Neural progenitor cell (in vitro differentiated cells): Measurements from ENCODE around the gene SPOPL. TPM values are rescaled to one million over a fixed set of nuclear protein-coding genes. Genes with fewer than 3 reads are reported as not detected.

Source experiments
- DNase-seq: peaks from one replicate; pipeline ENCODE4 v3.0.0-alpha.2; 2016; ENCODE audit warnings: low spot score
- H2AFZ ChIP-seq: fragments of 200-600 bp; sonication (generic); replicated peaks from 2 replicates; pipeline ENCODE4 v1.6.1; 2016; ENCODE audit warnings: antibody characterized with exemption
- H3F3A ChIP-seq: fragments of 200-600 bp; sonication (generic); 2 replicates; pipeline ENCODE4 v1.6.1; 2016; ENCODE audit warnings: antibody characterized with exemption, low read depth
- H3K27ac ChIP-seq: fragments of 200-600 bp; sonication (generic); 2 replicates; pipeline ENCODE4 v1.5.1; 2016; ENCODE audit warnings: mild to moderate bottlenecking
- H3K27me3 ChIP-seq: fragments of 200-600 bp; sonication (generic); 2 replicates; pipeline ENCODE4 v1.6.1; 2016; ENCODE audit warnings: mild to moderate bottlenecking, moderate library complexity
- H3K36me3 ChIP-seq: fragments of 200-600 bp; sonication (generic); 2 replicates; pipeline ENCODE4 v1.5.1; 2016
- H3K4me1 ChIP-seq: fragments of 200-600 bp; sonication (generic); 2 replicates; pipeline ENCODE4 v1.6.1; 2016; ENCODE audit warnings: mixed run types
- H3K4me2 ChIP-seq: fragments of 200-600 bp; sonication (generic); 2 replicates; pipeline ENCODE4 v1.6.1; 2016
- H3K4me3 ChIP-seq: fragments of 200-600 bp; sonication (generic); 2 replicates; pipeline ENCODE4 v1.5.1; 2016
- H3K79me2 ChIP-seq: fragments of 200-600 bp; sonication (generic); 2 replicates; pipeline ENCODE4 v1.6.1; 2016; ENCODE audit warnings: low read depth
- H3K9ac ChIP-seq: fragments of 200-600 bp; sonication (generic); 2 replicates; pipeline ENCODE4 v1.6.1; 2016
- H3K9me3 ChIP-seq: fragments of 200-600 bp; sonication (generic); 2 replicates; pipeline ENCODE4 v1.5.1; 2016; ENCODE audit warnings: low read depth
- H4K20me1 ChIP-seq: fragments of 200-600 bp; sonication (generic); 2 replicates; pipeline ENCODE4 v1.6.1; 2016; ENCODE audit warnings: low read depth
- H3K27ac Mint-ChIP-seq: 3 replicates; pipeline ENCODE4 v1.8.0; 2021; ENCODE audit warnings: mixed read lengths
- H3K27me3 Mint-ChIP-seq: 2 replicates; pipeline ENCODE4 v1.8.0; 2022; ENCODE audit warnings: low read depth, mild to moderate bottlenecking, inconsistent platforms, moderate library complexity, mixed read lengths; ENCODE audit not compliant: insufficient read depth
- H3K36me3 Mint-ChIP-seq: 3 replicates; pipeline ENCODE4 v1.8.0; 2021; ENCODE audit warnings: mixed read lengths
- H3K4me1 Mint-ChIP-seq: 3 replicates; pipeline ENCODE4 v1.8.0; 2021; ENCODE audit warnings: mixed read lengths
- H3K4me3 Mint-ChIP-seq: 3 replicates; pipeline ENCODE4 v1.8.0; 2021; ENCODE audit warnings: mild to moderate bottlenecking, moderate library complexity, mixed read lengths
- H3K9me3 Mint-ChIP-seq: 3 replicates; pipeline ENCODE4 v1.8.0; 2020; ENCODE audit warnings: mixed read lengths
- CTCF ChIP-seq: fragments of 200-600 bp; sonication (generic); IDR thresholded peaks from 2 replicates; pipeline ENCODE4 v1.5.1; 2017; ENCODE audit warnings: antibody characterized with exemption, mild to moderate bottlenecking
- EZH2 ChIP-seq: fragments of 200-600 bp; sonication (generic); IDR thresholded peaks from 2 replicates; pipeline ENCODE4 v1.6.1; 2017; ENCODE audit warnings: antibody characterized with exemption, mild to moderate bottlenecking, moderate library complexity
- EZH2phosphoT487 ChIP-seq: fragments of 200-600 bp; sonication (generic); IDR thresholded peaks from 2 replicates; pipeline ENCODE4 v1.6.1; 2017; ENCODE audit warnings: antibody characterized with exemption
- total RNA-seq: library from RNA; depleted of rRNA; stranded (reverse); fragments of >200 nt; gene quantifications from 2 replicates; pipeline ENCODE4 v1.2.3, GENCODE V29; 2015; ENCODE audit warnings: low replicate concordance

SPOPL gene
- total RNA-seq, 1 donor from 2014 or later = 19.8 TPM

GRCh38 chr2:138502255-138503086, 901 bp downstream of the SPOPL start:
- Mint-ChIP-seq H3K4me3 (peak overlapping the region; percentile 99), H3K4me1 (peaks cover 15% of the 10 kb centered on the region), H3K27me3 (no peaks in the 10 kb centered on the region), H3K9me3 (no peaks in the 10 kb centered on the region), H3K36me3 (peaks cover 1% of the 10 kb centered on the region), H3K27ac (peak overlapping the region; percentile 96)
- peaks cover 59% of the 10 kb centered on the region for H3K79me2 ChIP-seq
- peak overlapping the region; percentile 90 for H3K27ac ChIP-seq
- H3K9ac ChIP-seq = peak overlapping the region; percentile 75
- H3K4me3 ChIP-seq = peak overlapping the region; percentile 78
- no peaks in the 10 kb centered on the region for H3K36me3 ChIP-seq
- H3K27me3 ChIP-seq = no peaks in the 10 kb centered on the region
- DNase-seq = peak; percentile 21
- H2AFZ ChIP-seq = peak overlapping the region; percentile 52
- peaks cover 22% of the 10 kb centered on the region for H3F3A ChIP-seq
- H3K4me1 ChIP-seq = peaks cover 11% of the 10 kb centered on the region
- TF ChIP-seq CTCF (no peak), EZH2phosphoT487 (no peak), EZH2 (no peak)
- H3K4me2 ChIP-seq = peak overlapping the region; percentile 88
- no peaks in the 10 kb centered on the region for H3K9me3 ChIP-seq
- H4K20me1 ChIP-seq = peaks cover 47% of the 10 kb centered on the region

GRCh38 chr2:138503087-138503442, 1.5 kb downstream of the SPOPL start:
- peaks cover 15% of the 10 kb centered on the region for H3K4me1 Mint-ChIP-seq

GRCh38 chr2:138503652-138504051, 2.1 kb downstream of the SPOPL start:
- no peak overlapping the region for H3K27ac Mint-ChIP-seq
- Histone ChIP-seq H3K4me2 (peak overlapping the region; percentile 88), H3K79me2 (peaks cover 71% of the 10 kb centered on the region), H3K9ac (no peak overlapping the region), H3K27ac (no peak overlapping the region), H3K27me3 (no peaks in the 10 kb centered on the region), H3K9me3 (no peaks in the 10 kb centered on the region), H2AFZ (no peak overlapping the region), H3K36me3 (no peaks in the 10 kb centered on the region), H3K4me1 (peaks cover 11% of the 10 kb centered on the region), H3F3A (peaks cover 22% of the 10 kb centered on the region), H3K4me3 (peak overlapping the region; percentile 78), H4K20me1 (peaks cover 51% of the 10 kb centered on the region)
- TF ChIP-seq CTCF = no peak
- TF ChIP-seq EZH2 = no peak
- no peak for TF ChIP-seq EZH2phosphoT487
- DNase-seq = no peak
- H3K27me3 Mint-ChIP-seq = no peaks in the 10 kb centered on the region
- peaks cover 15% of the 10 kb centered on the region for H3K4me1 Mint-ChIP-seq
- no peaks in the 10 kb centered on the region for H3K9me3 Mint-ChIP-seq
- H3K36me3 Mint-ChIP-seq = peaks cover 2% of the 10 kb centered on the region
- H3K4me3 Mint-ChIP-seq = peak overlapping the region; percentile 99

More at GRCh38 chr2:138503087-138503442, 1.5 kb downstream of the SPOPL start:
- Histone ChIP-seq H4K20me1 (peaks cover 48% of the 10 kb centered on the region), H3K9me3 (no peaks in the 10 kb centered on the region), H2AFZ (no peak overlapping the region), H3K4me3 (peak overlapping the region; percentile 78), H3K27ac (no peak overlapping the region), H3K9ac (peak overlapping the region; percentile 75), H3K4me1 (peaks cover 11% of the 10 kb centered on the region), H3K4me2 (peak overlapping the region; percentile 88), H3F3A (peaks cover 22% of the 10 kb centered on the region), H3K79me2 (peaks cover 65% of the 10 kb centered on the region), H3K36me3 (no peaks in the 10 kb centered on the region), H3K27me3 (no peaks in the 10 kb centered on the region)
- peak overlapping the region; percentile 99 for H3K4me3 Mint-ChIP-seq
- DNase-seq = no peak
- H3K27ac Mint-ChIP-seq = no peak overlapping the region
- H3K27me3 Mint-ChIP-seq = no peaks in the 10 kb centered on the region
- H3K36me3 Mint-ChIP-seq = peaks cover 1% of the 10 kb centered on the region
- TF ChIP-seq CTCF (no peak), EZH2phosphoT487 (no peak), EZH2 (no peak)
- no peaks in the 10 kb centered on the region for H3K9me3 Mint-ChIP-seq
